H9 (cell line): ENCODE results near the gene XRN1. TPM values are rescaled to one million over a fixed set of nuclear protein-coding genes. Genes with fewer than 3 reads are reported as not detected.

ENCODE experiments used
- DNase-seq: peaks from one replicate; pipeline ENCODE4 v3.0.0-alpha.2; 2017
- H2AFZ ChIP-seq: one replicate; pipeline ENCODE4 v1.6.1; 2013; ENCODE audit warnings: mild to moderate bottlenecking, low read length, control low read depth, moderate library complexity
- H2AK5ac ChIP-seq: 2 replicates; pipeline ENCODE4 v1.6.1; 2013; ENCODE audit warnings: low read length, control low read depth, mixed read lengths; ENCODE audit not compliant: insufficient read length
- H2BK120ac ChIP-seq: one replicate; pipeline ENCODE4 v1.6.1; 2013; ENCODE audit warnings: low read depth, mild to moderate bottlenecking, low read length, control low read depth, inconsistent platforms; ENCODE audit not compliant: poor library complexity, severe bottlenecking
- H2BK12ac ChIP-seq: 2 replicates; pipeline ENCODE4 v1.6.1; 2013; ENCODE audit warnings: low read length, control low read depth, mixed read lengths, low read depth; ENCODE audit not compliant: insufficient read length
- H2BK15ac ChIP-seq: 2 replicates; pipeline ENCODE4 v1.6.1; 2013; ENCODE audit warnings: low read depth, low read length, control low read depth
- H2BK20ac ChIP-seq: one replicate; pipeline ENCODE4 v1.6.1; 2013; ENCODE audit warnings: low read depth, mild to moderate bottlenecking, low read length, control low read depth, inconsistent platforms; ENCODE audit not compliant: poor library complexity, severe bottlenecking
- H2BK5ac ChIP-seq: 2 replicates; pipeline ENCODE4 v1.6.1; 2013; ENCODE audit warnings: low read length, control low read depth, mixed read lengths; ENCODE audit not compliant: insufficient read length
- H3K14ac ChIP-seq: 2 replicates; pipeline ENCODE4 v1.6.1; 2013; ENCODE audit warnings: low read length, control low read depth; ENCODE audit not compliant: insufficient read depth
- H3K18ac ChIP-seq: 2 replicates; pipeline ENCODE4 v1.6.1; 2013; ENCODE audit warnings: low read depth, mild to moderate bottlenecking, mixed read lengths, low read length, control low read depth; ENCODE audit not compliant: insufficient read length
- H3K23ac ChIP-seq: 2 replicates; pipeline ENCODE4 v1.6.1; 2013; ENCODE audit warnings: low read length, control low read depth, mixed read lengths, low read depth; ENCODE audit not compliant: insufficient read length
- H3K23me2 ChIP-seq: 2 replicates; pipeline ENCODE4 v1.6.1; 2013; ENCODE audit warnings: low read depth, mild to moderate bottlenecking, mixed read lengths, low read length, control low read depth; ENCODE audit not compliant: insufficient read length, poor library complexity, severe bottlenecking
- H3K27ac ChIP-seq: 2 replicates; pipeline ENCODE4 v1.5.1; 2013; ENCODE audit warnings: low read length, control low read depth, mixed read lengths, low read depth; ENCODE audit not compliant: insufficient read length
- H3K27me3 ChIP-seq: 2 replicates; pipeline ENCODE4 v1.6.1; 2013; ENCODE audit warnings: low read length, control low read depth, inconsistent platforms; ENCODE audit not compliant: insufficient read depth
- H3K4ac ChIP-seq: 2 replicates; pipeline ENCODE4 v1.6.1; 2013; ENCODE audit warnings: low read depth, mild to moderate bottlenecking, control low read depth, inconsistent platforms, low read length, moderate library complexity
- H3K4me1 ChIP-seq: 2 replicates; pipeline ENCODE4 v1.6.1; 2013; ENCODE audit warnings: low read length, control low read depth, inconsistent platforms; ENCODE audit not compliant: insufficient read depth
- H3K4me2 ChIP-seq: 2 replicates; pipeline ENCODE4 v1.6.1; 2013; ENCODE audit warnings: low read length, control low read depth, mixed read lengths; ENCODE audit not compliant: insufficient read length, insufficient read depth
- H3K56ac ChIP-seq: 2 replicates; pipeline ENCODE4 v1.6.1; 2013; ENCODE audit warnings: low read depth, mild to moderate bottlenecking, mixed read lengths, low read length, control low read depth; ENCODE audit not compliant: insufficient read length
- H3K79me1 ChIP-seq: 2 replicates; pipeline ENCODE4 v1.6.1; 2013; ENCODE audit warnings: low read depth, mild to moderate bottlenecking, moderate library complexity, low read length, control low read depth, inconsistent platforms; ENCODE audit not compliant: insufficient read depth, poor library complexity, severe bottlenecking
- H3K79me2 ChIP-seq: 2 replicates; pipeline ENCODE4 v1.6.1; 2013; ENCODE audit warnings: low read length, control low read depth, inconsistent platforms; ENCODE audit not compliant: insufficient read depth
- H3K9ac ChIP-seq: 2 replicates; pipeline ENCODE4 v1.6.1; 2013; ENCODE audit warnings: low read length, control low read depth, mixed read lengths; ENCODE audit not compliant: insufficient read length; ENCODE audit errors: extremely low read depth
- H3K9me3 ChIP-seq: one replicate; pipeline ENCODE4 v1.6.1; 2013; ENCODE audit warnings: low read depth, low read length, inconsistent platforms; ENCODE audit not compliant: control insufficient read depth
- H3T11ph ChIP-seq: one replicate; pipeline ENCODE4 v1.6.1; 2013; ENCODE audit warnings: mild to moderate bottlenecking, low read length, control low read depth, inconsistent platforms
- H4K20me1 ChIP-seq: one replicate; pipeline ENCODE4 v1.6.1; 2013; ENCODE audit not compliant: control insufficient read depth, insufficient read length, insufficient read depth
- H4K5ac ChIP-seq: 2 replicates; pipeline ENCODE4 v1.6.1; 2013; ENCODE audit warnings: low read depth, mild to moderate bottlenecking, mixed read lengths, low read length, control low read depth; ENCODE audit not compliant: insufficient read length
- H4K8ac ChIP-seq: replicated peaks from 2 replicates; pipeline ENCODE4 v1.6.1; 2013; ENCODE audit warnings: low read length, control low read depth, mixed read lengths, low read depth; ENCODE audit not compliant: insufficient read length
- H4K91ac ChIP-seq: 2 replicates; pipeline ENCODE4 v1.6.1; 2013; ENCODE audit warnings: low read depth, mild to moderate bottlenecking, moderate library complexity, mixed read lengths, low read length, control low read depth; ENCODE audit not compliant: insufficient read length
- H3K27ac Mint-ChIP-seq, 3 experiments: 2 replicates in 2 of 3; 3 replicates in 1 of 3; pipeline ENCODE4 v1.8.0; 2020 to 2021; ENCODE audit warnings: mixed read lengths in 3 of 3, mild to moderate bottlenecking in 1 of 3, moderate library complexity in 1 of 3
- H3K27me3 Mint-ChIP-seq: 2 replicates; pipeline ENCODE4 v1.8.0; 2021; ENCODE audit warnings: low read depth, mild to moderate bottlenecking, moderate library complexity, mixed read lengths
- H3K36me3 Mint-ChIP-seq, 3 experiments: 2 replicates in 2 of 3; 3 replicates in 1 of 3; pipeline ENCODE4 v1.8.0; 2020 to 2021; ENCODE audit warnings: low read depth in 3 of 3, mixed read lengths in 3 of 3; ENCODE audit not compliant: insufficient read depth in 1 of 3
- H3K4me1 Mint-ChIP-seq, 2 experiments: 2 replicates each; pipeline ENCODE4 v1.8.0; 2020; ENCODE audit warnings: mixed read lengths in 2 of 2
- H3K4me3 Mint-ChIP-seq, 2 experiments: 2 replicates in 1 of 2; 3 replicates in 1 of 2; pipeline ENCODE4 v1.8.0; 2020 to 2021; ENCODE audit warnings: mild to moderate bottlenecking in 2 of 2, mixed read lengths in 2 of 2, moderate library complexity in 1 of 2
- H3K9me3 Mint-ChIP-seq, 2 experiments: 2 replicates in 1 of 2; 3 replicates in 1 of 2; pipeline ENCODE4 v1.8.0; 2020; ENCODE audit warnings: mild to moderate bottlenecking in 2 of 2, mixed read lengths in 2 of 2, moderate library complexity in 1 of 2
- WGBS: extraction: QIAGEN DNeasy Blood & Tissue Kit; methylation state at CpG from one replicate; pipeline ENCODE4 v1.1.7; 2013; ENCODE audit warnings: missing lambda C conversion rate, low lambda C conversion rate, mixed read lengths; ENCODE audit not compliant: insufficient read length; ENCODE audit errors: extremely low coverage; 5-methylcytosine and 5-hydroxymethylcytosine counted together
- total RNA-seq: library from RNA; stranded (reverse); gene quantifications from 2 replicates; pipeline ENCODE4 v1.2.1, GENCODE V29; 2021
- TF ChIP-seq, protein P1 (sequence below): fragments of 200-600 bp; sonication (generic); conservative IDR thresholded peaks from 3 replicates; pipeline ENCODE4 v1.8.0; 2021; ENCODE audit warnings: antibody characterized with exemption, mild to moderate bottlenecking

The XRN1 gene
- total RNA-seq, 1 experiment from 2014 or later: 15.0 TPM

DNA sequence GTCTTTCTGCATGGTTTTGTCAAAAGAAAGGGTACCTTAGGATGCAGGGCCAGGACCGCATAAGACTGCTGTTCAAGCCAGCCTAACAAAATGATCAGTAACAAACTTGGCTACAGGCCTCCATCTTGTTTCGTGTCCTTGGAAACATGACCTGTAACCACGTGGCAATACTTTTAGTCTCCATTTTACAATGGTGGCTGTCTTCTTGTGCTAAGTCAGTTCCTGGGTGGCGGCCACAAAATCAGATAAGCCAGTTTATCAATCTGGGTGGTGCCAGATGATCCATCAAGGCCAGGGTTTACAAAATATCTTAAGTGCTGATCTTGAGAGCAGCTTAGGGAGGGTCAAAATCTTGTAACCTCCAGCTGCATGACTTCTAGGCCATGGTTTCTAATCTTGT lies 165.3 kb downstream of the XRN1 start:
- H3K27me3 Mint-ChIP-seq: peaks cover 11% of the 10 kb centered on the region
- Histone ChIP-seq H2BK120ac (no peak overlapping the region), H3K4me1 (no peaks in the 10 kb centered on the region)

More for the DNA sequence above, 165.3 kb downstream of the XRN1 start:
- peaks cover 30 to 33% of the 10 kb centered on the region in 2 experiments for H3K9me3 Mint-ChIP-seq
- no peak overlapping the region for H3K4me2 ChIP-seq
- H2BK15ac ChIP-seq: no peak overlapping the region
- no peak overlapping the region for H3K4me3 Mint-ChIP-seq
- H2AFZ ChIP-seq: no peak overlapping the region
- no peak overlapping the region for H2BK5ac ChIP-seq
- no peak overlapping the region for H3K18ac ChIP-seq
- H3K27me3 ChIP-seq: no peaks in the 10 kb centered on the region
- H3K27ac ChIP-seq: no peak overlapping the region
- H3K27ac Mint-ChIP-seq: no peak overlapping the region
- no peak overlapping the region for H4K91ac ChIP-seq
- H4K20me1 ChIP-seq: no peaks in the 10 kb centered on the region
- TF ChIP-seq, protein P1, sequence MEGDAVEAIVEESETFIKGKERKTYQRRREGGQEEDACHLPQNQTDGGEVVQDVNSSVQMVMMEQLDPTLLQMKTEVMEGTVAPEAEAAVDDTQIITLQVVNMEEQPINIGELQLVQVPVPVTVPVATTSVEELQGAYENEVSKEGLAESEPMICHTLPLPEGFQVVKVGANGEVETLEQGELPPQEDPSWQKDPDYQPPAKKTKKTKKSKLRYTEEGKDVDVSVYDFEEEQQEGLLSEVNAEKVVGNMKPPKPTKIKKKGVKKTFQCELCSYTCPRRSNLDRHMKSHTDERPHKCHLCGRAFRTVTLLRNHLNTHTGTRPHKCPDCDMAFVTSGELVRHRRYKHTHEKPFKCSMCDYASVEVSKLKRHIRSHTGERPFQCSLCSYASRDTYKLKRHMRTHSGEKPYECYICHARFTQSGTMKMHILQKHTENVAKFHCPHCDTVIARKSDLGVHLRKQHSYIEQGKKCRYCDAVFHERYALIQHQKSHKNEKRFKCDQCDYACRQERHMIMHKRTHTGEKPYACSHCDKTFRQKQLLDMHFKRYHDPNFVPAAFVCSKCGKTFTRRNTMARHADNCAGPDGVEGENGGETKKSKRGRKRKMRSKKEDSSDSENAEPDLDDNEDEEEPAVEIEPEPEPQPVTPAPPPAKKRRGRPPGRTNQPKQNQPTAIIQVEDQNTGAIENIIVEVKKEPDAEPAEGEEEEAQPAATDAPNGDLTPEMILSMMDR: no peak
- H3K14ac ChIP-seq: no peak overlapping the region
- no peak overlapping the region for H3T11ph ChIP-seq
- no peak overlapping the region for H2AK5ac ChIP-seq
- no peak overlapping the region for H4K5ac ChIP-seq
- no peak overlapping the region for H3K4ac ChIP-seq
- H2BK20ac ChIP-seq: no peak overlapping the region
- peaks cover 3 to 20% (median 5%) of the 10 kb centered on the region in 3 experiments; a peak in 5 of 7 replicates for H3K36me3 Mint-ChIP-seq
- H3K79me1 ChIP-seq: no peaks in the 10 kb centered on the region
- no peak overlapping the region for H3K56ac ChIP-seq
- no peak overlapping the region for H3K9ac ChIP-seq
- H3K23ac ChIP-seq: no peak overlapping the region
- no peaks in the 10 kb centered on the region for H3K23me2 ChIP-seq
- WGBS: no CpG with 5 or more reads among the region's 4 CpGs
- no peaks in the 10 kb centered on the region for H3K9me3 ChIP-seq
- no peak for DNase-seq
- no peak overlapping the region for H2BK12ac ChIP-seq
- peaks cover 0 to 3% of the 10 kb centered on the region in 2 experiments; a peak in 1 of 4 replicates for H3K4me1 Mint-ChIP-seq
- no peak overlapping the region for H4K8ac ChIP-seq
- H3K79me2 ChIP-seq: no peaks in the 10 kb centered on the region
